ENCODE measurements around the gene MIF4GD. TPM values are rescaled to one million over a fixed set of nuclear protein-coding genes. Genes with fewer than 3 reads are reported as not detected.
A peak's percentile ranks its signal among the peaks of the same experiment; 100 is the strongest.

The MIF4GD gene
- total and polyA plus RNA-seq, 7 donors, result 19.2 to 45.8 (median 37.1) TPM

DNA sequence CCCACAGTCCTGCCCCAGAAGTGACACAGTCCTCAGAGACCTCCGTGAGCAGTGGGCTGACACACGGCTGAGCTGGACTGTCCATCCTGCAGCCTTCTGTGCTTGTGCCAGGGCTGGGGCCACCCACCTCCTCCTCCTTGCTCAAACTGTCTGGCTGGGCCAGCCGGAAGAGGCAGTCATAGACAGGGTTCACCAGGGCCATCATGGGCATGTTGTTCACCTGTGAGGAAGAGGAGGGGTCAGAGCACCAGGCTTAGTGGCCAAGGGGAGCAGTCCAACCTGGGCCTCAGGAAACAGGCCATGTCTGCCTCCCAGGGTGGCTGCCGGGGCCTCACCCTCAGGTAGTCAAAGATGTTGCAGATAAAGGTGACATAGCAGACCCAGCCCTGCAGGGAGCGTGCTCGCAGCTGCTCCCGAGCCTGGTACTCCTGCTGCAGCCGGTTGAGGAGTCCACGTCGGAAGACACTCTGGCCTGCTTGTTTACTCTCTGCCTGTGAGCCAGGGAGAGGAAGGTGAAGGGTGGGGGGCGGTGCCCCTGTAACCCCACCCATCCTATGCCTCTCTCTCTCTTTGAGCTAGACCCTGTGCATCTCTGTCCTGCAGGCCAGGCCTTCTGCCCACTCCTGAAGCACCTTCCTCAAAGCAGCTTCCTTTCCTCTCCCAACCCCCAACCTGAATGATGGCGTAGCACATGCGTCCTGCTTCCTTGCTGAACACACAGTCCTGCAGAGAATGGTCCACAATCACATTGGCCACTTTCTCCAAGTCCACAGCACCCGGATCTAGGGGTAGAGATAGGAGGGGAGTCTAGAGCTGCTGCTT is 3.4 kb downstream of the MIF4GD start:
- 33 to 43% (median 41%) methylated on average over 14 of the region's 14 CpGs for WGBS, 3 donors
- Histone ChIP-seq H3K27ac (no peak overlapping the region), H3K4me3 (no peak overlapping the region), H3K4me1 (peaks cover 29% of the 10 kb centered on the region), H3K27me3 (ENCODE audit: insufficient read depth in 3 of 3, low read length in 2 of 3) (no peaks in the 10 kb centered on the region), H3K9me3 (no peaks in the 10 kb centered on the region), H3K36me3 (ENCODE audit: insufficient read depth in 1 of 2, low read depth in 1 of 2) (peaks cover 3 to 54% of the 10 kb centered on the region in 2 donors)
- intact Hi-C loops (cut with DNase I), result no loop called here
- ATAC-seq (no peak), DNase-seq (peak in 1 of 2 donors; percentile 39)
- TF ChIP-seq, protein P1, sequence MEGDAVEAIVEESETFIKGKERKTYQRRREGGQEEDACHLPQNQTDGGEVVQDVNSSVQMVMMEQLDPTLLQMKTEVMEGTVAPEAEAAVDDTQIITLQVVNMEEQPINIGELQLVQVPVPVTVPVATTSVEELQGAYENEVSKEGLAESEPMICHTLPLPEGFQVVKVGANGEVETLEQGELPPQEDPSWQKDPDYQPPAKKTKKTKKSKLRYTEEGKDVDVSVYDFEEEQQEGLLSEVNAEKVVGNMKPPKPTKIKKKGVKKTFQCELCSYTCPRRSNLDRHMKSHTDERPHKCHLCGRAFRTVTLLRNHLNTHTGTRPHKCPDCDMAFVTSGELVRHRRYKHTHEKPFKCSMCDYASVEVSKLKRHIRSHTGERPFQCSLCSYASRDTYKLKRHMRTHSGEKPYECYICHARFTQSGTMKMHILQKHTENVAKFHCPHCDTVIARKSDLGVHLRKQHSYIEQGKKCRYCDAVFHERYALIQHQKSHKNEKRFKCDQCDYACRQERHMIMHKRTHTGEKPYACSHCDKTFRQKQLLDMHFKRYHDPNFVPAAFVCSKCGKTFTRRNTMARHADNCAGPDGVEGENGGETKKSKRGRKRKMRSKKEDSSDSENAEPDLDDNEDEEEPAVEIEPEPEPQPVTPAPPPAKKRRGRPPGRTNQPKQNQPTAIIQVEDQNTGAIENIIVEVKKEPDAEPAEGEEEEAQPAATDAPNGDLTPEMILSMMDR (IDR thresholded peaks at IDR 0.05), result no peak

DNA sequence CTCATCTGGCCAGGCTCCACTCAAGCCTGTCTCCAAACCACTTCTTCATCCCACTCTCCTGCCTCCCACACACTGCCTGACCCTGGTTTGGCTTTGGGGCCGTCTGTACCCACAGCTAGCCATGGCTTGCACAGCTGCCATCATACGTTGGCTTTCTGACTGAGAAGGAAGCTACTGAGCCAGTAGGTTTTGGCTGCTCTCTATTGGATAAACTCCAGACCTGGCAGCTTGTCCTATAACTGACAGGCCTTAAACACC is 3.9 kb downstream of the MIF4GD start:
- Histone ChIP-seq H3K36me3 (ENCODE audit: insufficient read depth in 1 of 2, low read depth in 1 of 2) (peaks cover 3 to 55% of the 10 kb centered on the region in 2 donors), H3K27me3 (ENCODE audit: insufficient read depth in 3 of 3, low read length in 2 of 3) (no peaks in the 10 kb centered on the region), H3K4me3 (no peak overlapping the region), H3K4me1 (peaks cover 28% of the 10 kb centered on the region), H3K27ac (no peak overlapping the region), H3K9me3 (no peaks in the 10 kb centered on the region)
- TF ChIP-seq, protein P1 (IDR thresholded peaks at IDR 0.05), result no peak
- 18 to 35% (median 29%) methylated on average over 2 of the region's 2 CpGs for WGBS, 3 donors
- intact Hi-C loops (cut with DNase I), result no loop called here
- DNase-seq (peak in 1 of 2 donors; percentile 28), ATAC-seq (no peak)

GRCh38 chr17:75266316-75267152 is 4.5 kb downstream of the MIF4GD start:
- peaks cover 3 to 55% of the 10 kb centered on the region in 2 donors for H3K36me3 ChIP-seq (ENCODE audit: insufficient read depth in 1 of 2, low read depth in 1 of 2)
- H3K4me1 ChIP-seq, result peaks cover 24% of the 10 kb centered on the region
- H3K27ac ChIP-seq, result no peak overlapping the region
- DNase-seq (peak in 1 of 2 donors; percentile 38), ATAC-seq (no peak)
- intact Hi-C loops (cut with DNase I), result no loop called here
- no peak overlapping the region for H3K4me3 ChIP-seq
- WGBS, 3 donors, result 43 to 56% (median 52%) methylated on average over 13 of the region's 13 CpGs
- TF ChIP-seq, protein P1 (IDR thresholded peaks at IDR 0.05), result no peak
- no peaks in the 10 kb centered on the region for H3K27me3 ChIP-seq (ENCODE audit: insufficient read depth in 3 of 3, low read length in 2 of 3)
- no peaks in the 10 kb centered on the region for H3K9me3 ChIP-seq

DNA sequence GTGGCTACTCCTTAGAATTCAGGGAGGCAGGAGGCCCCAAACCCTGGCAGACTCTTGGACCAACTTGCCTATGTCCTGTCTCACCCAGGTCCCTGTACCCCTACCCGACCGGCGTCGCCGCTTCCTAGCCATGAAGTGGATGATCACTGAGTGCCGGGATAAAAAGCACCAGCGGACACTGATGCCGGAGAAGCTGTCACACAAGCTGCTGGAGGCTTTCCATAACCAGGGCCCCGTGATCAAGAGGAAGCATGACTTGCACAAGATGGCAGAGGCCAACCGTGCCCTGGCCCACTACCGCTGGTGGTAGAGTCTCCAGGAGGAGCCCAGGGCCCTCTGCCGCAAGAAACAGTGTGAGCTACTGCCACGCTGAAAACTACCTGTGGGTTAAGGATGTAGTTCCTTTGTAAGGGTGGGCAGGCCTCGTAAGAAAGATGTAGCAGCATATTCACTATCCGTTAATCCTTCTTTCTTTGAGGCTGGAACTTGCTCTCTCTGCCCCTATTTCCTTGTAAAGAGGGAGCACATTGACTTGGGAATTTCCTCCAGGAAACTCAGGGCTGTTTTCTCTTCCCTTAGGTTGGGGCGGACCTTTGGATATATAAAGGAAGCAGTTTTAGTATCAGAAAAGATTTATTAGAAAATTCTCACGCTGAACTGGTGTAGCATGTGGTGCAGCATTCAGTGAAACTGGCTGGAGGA is 5.3 kb downstream of the MIF4GD start:
- no peak for ATAC-seq
- Histone ChIP-seq H3K9me3 (no peaks in the 10 kb centered on the region), H3K27me3 (ENCODE audit: insufficient read depth in 3 of 3, low read length in 2 of 3) (no peaks in the 10 kb centered on the region), H3K4me3 (no peak overlapping the region), H3K27ac (no peak overlapping the region), H3K4me1 (peaks cover 24% of the 10 kb centered on the region), H3K36me3 (ENCODE audit: insufficient read depth in 1 of 2, low read depth in 1 of 2) (peaks cover 3 to 55% of the 10 kb centered on the region in 2 donors)
- DNase-seq, result peak in 1 of 2 donors; percentile 32
- 77 to 85% (median 84%) methylated on average over 17 of the region's 17 CpGs for WGBS, 3 donors
- TF ChIP-seq, protein P1 (IDR thresholded peaks at IDR 0.05), result no peak
- intact Hi-C loops (cut with DNase I), result no loop called here

All from psoas muscle (tissue), 8 donors.